Hematopoietic multipotent progenitor cell treated with erythropoietin and hydrocortisone succinate and interleukin-3 and kit ligand, for 6 days (in vitro differentiated cells): Measurements from ENCODE around the gene RUNX2.
"Not testable (repeated sequence)": the region's sequence is repeated elsewhere in the genome, so short reads cannot be mapped to it uniquely, and the experiment has no call there.

ENCODE experiments used
- DNase-seq: peaks from one replicate; pipeline ENCODE4 v3.0.0-alpha.2; 2015

RUNX2 gene

GRCh38 chr6:45531999-45532595, 204.0 kb downstream of the RUNX2 start:
- DNase-seq = no peak

- no peak for DNase-seq
These were observed 204.6 kb downstream of the RUNX2 start for GRCh38 chr6:45532721-45533210.

DNA sequence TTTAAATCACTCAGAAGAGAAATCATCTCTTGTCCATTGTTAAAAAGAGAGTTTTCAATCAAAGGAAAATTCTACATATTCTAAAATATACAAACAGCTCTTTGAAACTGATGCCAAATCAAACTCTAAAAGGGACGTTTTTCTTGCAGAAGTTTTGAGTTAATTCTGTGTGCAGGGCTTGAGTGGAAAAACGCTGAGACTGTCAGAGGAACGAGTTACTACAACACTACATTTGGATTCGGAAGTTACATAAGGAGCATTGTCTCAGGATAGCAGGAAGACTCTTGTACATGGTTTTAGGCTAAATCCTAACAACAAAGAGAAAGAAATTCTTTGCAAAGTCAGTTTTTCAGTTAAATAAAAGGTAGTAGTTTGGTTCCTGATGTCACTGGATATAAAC, 205.3 kb downstream of the RUNX2 start:
- no peak for DNase-seq

- no peak for DNase-seq
These were observed 207.8 kb downstream of the RUNX2 start for GRCh38 chr6:45535933-45536332.

- DNase-seq = no peak
These were observed 209.4 kb downstream of the RUNX2 start for GRCh38 chr6:45537539-45537938.

DNA sequence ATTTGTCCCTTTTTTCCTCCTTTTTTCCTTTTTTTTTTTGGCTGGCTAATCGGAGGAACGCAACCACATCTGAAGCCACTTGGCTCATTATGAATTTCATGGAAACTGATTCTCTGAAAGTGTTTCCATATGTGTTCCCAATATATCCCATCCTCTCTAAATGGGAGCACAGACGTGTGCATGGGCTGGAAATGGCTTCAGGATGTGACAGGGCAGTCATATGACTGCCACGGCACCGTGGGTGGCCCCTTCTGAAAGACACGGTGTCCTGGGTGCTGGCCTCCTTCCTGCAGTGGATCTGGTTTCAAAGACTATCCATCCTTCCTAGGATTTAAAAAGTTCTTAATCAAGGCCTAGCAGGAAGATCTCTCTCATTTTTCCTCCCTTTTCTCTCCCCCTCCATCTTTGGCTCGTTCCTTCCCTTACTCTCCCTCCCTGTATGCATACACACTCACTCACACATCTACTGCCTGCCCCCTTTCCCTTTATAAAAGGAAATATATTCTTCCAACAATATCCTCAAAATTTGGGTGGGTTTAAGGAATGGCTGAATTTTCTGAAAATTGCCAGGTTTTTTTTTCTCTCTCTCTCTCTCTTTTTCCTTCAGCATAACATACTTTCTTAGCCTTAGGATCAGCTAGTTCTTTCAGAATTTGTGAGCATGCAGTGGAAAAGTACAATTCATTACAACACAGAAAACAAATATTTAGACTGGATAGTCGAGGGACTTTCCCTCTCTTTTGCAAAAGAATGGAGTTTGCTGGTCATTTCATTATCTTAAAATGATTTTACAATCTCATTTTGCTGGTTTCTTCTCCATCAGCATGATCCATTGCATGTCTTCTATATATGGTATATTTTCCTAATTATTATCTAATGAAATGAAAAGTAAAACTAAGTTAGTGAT, 210.8 kb downstream of the RUNX2 start:
- no peak for DNase-seq

- no peak for DNase-seq
These were observed 212.3 kb downstream of the RUNX2 start for GRCh38 chr6:45540375-45540920.

DNA sequence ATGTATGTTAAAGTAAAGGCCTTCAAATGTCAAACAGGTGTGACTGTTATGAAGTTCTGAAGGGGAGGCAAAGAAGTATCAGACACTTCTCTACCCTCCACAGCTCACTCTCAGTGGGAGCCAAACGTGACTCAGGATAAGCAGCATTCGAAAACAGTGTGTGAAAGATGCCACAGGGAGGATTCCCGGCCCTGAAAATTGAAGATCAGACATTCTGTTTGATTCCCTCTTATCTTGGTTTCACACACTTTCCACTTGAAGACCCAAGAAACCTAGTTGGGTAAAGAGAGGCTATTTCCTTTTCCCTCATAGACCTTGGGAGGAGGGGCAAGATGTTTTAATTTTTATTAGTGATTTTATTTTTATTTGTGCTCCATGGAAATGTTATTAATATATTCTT, 213.8 kb downstream of the RUNX2 start:
- DNase-seq = peak; percentile 75

GRCh38 chr6:45543298-45544235, 215.4 kb downstream of the RUNX2 start:
- DNase-seq = no peak

DNA sequence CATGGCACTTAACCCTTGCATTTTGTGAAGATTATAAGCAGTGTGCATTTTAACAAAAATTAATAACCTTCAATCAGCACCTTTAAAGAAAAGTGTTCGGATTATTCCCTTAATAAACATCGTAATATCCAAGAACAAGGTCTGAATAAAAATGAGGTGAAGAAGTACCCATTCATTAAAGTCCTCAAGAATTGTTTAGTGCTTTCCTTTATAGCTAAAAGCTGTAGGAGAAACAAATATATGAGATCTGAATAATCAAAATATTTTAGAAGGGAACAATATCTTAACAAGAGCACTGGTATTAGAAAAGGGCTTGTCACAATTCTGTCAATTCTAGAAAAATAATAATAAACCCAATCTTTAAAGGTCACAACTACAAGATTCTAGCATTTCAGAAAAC, 217.3 kb downstream of the RUNX2 start:
- no peak for DNase-seq

- DNase-seq = no peak
These were observed 220.8 kb downstream of the RUNX2 start for GRCh38 chr6:45548657-45549515.

DNA sequence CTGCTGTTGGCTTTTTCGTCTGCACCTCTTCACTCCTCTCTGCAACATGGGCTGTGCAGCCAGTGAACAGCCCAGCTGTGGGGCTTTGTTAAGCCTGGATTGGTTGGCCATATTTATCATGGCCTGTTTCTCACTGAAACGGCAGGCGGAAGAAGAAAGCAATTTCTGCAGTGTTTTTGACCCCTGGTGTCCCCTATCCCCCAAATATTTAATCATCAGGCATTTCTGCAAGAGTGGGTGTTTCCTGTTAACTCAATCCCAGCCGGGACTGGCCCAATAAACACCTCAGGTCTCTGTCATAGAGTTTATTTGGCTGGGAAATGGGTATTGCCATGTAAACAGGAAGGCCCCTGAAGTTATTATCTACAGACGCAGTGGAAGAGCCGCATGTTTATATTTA, 224.4 kb downstream of the RUNX2 start:
- DNase-seq = no peak

DNA sequence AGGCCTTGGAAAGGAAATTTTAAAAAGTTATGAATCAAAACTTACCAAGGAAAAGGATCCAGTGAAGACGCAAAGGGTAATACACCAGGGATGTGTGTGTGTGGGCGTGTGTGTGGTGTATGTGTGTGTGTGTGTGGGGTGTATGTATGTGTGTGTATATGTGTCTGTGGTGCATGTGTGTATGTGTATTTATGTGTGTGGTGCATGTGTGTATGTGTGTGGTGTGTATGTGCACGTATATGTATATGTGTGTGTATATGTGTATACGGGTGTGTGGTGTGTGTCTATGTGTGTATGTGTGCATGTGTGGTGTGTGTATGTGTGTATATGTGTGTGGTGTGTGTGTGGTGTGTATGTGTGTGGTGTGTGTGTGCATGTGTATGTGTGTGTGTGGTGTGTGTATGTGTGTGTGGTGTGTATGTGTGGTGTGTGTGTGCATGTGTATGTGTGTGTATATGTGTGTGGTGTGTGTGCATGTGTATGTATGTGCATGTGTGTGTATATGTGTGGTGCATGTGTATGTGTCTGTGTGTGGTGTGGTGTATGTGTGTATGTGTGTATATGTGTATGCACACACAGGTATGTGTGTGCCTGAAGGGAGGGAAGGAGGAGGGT, 225.7 kb downstream of the RUNX2 start:
- no peak for DNase-seq

DNA sequence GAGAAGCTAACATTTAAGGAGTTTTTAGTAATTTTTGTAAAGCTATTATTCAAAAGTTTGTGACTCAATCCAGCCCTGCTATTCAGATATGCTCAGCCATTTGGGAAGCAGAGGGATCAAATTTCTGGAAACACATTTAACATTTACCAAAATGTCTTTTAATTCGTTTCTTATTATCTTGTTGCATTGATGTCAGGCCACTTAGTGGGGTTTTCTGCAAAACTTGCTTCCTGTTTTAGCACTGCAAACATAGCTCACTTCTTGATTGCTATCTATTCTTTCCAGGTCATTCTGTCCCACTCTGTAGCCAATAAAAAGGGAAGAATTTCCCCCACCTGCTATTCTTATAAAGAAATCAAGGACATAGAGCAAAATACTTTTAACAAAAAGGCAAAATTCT, 226.5 kb downstream of the RUNX2 start:
- DNase-seq = peak; percentile 17

GRCh38 chr6:45555981-45556771, 228.0 kb downstream of the RUNX2 start:
- DNase-seq = no peak

GRCh38 chr6:45556828-45557227, 228.7 kb downstream of the RUNX2 start:
- DNase-seq = no peak

DNA sequence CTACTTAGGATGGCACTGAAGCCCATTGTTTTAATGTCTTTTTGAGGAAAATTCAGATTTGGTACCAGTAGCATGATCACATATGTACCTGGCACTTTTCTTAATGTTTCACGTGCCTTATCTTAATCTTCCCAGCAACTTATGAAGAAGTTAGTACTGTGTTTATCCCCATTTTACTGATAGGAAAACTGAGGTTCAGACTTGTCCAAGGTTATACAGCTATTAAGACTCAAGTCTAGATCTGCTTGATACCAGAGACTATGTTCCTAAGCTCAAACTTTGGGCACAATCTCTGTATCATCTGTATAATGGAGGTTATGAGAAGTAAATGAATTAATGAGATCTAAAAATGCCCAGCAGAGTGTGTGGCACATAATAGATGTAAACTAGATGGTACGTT, 229.3 kb downstream of the RUNX2 start:
- no peak for DNase-seq

DNA sequence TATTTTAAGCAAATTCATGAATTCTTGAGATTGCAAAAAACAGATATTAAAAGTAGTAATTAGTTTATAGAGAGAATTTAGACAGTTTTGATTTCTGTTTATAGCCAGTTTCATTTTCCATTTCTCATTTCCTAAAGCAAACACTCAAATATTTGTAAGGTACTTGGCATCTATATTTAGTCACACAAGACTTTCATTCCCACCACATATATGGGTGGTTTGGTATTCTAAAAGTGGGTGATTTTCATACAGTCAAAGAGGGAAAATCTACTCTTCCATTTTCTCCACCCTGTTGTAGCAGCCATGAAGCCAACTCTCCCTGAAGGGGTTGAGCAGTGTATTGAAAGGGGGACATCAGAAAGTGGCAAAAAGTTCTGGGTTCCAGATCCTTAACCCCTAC, 230.7 kb downstream of the RUNX2 start:
- no peak for DNase-seq

DNA sequence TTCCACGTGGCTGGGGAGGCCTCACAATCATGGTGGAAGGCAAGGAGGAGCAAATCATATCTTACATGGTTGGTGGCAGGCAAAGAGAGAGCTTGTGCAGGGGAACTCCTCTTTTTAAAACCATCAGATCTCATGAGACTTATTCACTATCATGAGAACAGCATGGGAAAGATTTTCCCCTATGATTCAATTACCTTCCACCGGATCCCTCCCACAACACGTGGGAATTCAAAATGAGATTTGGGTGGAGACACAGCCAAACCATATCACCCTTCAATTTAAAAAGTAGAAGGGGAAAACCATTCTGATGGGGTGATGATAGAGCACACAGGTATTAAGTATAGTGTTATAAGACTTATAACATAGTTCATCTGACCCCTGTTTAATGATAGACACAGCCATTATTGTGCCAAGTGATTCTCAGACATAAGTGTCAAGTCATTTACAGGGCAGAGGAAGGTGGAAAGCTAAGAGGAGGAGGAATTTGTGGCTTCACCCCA, 232.2 kb downstream of the RUNX2 start:
- DNase-seq = not testable (repeated sequence)

DNA sequence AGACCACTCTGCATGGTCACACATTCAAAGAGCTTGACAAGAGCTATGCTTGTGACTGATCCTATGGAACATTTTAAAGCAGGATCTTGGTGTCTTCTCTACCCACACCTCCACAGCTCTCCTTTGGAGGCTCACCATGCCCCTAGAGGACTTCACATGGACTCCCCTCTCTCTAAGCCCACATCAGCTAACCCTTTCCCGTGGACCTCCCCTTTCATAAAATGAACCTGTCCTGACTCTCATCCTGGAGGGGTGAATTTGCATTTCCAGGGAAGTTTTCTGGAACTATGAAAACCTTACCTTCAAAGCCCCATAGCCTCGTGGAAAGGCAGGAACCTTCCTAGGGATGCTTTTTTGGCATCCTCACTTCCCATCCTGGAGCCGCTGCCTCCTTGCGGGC, 234.0 kb downstream of the RUNX2 start:
- no peak for DNase-seq
